HG03135 (cell line): ENCODE measurements around the gene FBXL15.

Experiments
- ATAC-seq: cut with Tn5 transposase; IDR thresholded peaks from one replicate; pipeline ENCODE4 v1.9.1; 2021; ENCODE audit warnings: mild to moderate bottlenecking, moderate library complexity; ENCODE audit not compliant: unreplicated experiment

FBXL15 gene

GRCh38 chr10:102397222-102398171 lies 23.1 kb upstream of the FBXL15 start:
- ATAC-seq: no peak

DNA sequence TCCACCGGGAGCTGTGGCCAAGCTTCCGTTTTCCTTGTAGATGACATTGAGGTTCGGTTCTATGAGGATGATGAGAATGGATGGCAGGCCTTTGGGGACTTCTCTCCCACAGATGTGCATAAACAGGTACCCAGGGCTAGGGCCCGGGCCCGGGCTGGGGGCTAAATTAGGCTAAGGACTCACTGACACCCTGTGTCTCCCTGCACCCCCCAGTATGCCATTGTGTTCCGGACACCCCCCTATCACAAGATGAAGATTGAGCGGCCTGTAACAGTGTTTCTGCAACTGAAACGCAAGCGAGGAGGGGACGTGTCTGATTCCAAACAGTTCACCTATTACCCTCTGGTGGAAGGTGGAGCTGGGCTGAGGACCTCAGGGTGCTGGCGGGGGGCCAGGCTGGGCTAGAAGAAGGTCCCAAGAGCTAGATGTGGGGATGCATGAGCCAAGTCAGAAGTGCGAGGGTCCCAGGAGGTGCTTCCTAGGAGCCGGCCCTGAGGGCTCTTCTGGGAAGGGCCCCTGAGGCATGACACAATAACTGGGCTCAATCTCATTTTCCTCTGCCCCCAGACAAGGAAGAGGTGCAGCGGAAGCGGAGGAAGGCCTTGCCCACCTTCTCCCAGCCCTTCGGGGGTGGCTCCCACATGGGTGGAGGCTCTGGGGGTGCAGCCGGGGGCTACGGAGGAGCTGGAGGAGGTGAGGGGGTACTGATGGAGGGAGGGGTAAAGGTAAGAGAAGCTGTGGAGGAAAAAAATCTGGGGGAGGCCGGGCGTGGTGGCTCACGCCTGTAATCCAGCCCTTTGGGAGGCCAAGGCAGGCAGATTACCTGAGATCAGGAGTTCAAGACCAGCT lies 22.2 kb upstream of the FBXL15 start:
- no peak for ATAC-seq

GRCh38 chr10:102399217-102400021 lies 21.2 kb upstream of the FBXL15 start:
- peak; percentile 37 for ATAC-seq

DNA sequence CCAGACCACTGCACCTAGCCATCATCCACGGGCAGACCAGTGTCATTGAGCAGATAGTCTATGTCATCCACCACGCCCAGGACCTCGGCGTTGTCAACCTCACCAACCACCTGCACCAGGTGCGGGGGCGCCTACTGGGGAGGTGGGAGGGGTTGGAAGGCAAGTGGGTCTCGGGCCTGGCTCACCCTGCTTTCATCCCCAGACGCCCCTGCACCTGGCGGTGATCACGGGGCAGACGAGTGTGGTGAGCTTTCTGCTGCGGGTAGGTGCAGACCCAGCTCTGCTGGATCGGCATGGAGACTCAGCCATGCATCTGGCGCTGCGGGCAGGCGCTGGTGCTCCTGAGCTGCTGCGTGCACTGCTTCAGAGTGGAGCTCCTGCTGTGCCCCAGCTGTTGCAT lies 20.6 kb upstream of the FBXL15 start:
- no peak for ATAC-seq

DNA sequence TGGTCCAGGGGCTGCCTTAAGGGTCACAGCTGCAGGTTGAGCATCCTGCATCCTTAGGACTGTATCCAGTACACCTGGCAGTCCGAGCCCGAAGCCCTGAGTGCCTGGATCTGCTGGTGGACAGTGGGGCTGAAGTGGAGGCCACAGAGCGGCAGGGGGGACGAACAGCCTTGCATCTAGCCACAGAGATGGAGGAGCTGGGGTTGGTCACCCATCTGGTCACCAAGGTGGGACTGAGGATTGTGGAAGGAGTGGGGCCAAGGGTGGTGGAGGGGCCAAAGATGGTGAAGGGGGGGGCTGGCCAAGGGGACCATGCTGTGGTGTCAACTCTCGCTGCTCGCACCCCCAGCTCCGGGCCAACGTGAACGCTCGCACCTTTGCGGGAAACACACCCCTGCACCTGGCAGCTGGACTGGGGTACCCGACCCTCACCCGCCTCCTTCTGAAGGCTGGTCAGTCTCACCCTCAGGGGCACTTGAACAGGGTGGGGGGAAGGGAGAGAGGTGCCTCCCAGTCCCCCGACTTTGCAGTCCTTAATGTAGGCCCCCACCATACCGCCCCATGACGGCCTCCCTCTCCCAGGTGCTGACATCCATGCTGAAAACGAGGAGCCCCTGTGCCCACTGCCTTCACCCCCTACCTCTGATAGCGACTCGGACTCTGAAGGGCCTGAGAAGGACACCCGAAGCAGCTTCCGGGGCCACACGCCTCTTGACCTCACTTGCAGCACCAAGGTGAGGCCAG lies 19.9 kb upstream of the FBXL15 start:
- ATAC-seq: no peak

- no peak for ATAC-seq
Observed at GRCh38 chr10:102401342-102401654, 19.3 kb upstream of the FBXL15 start.

DNA sequence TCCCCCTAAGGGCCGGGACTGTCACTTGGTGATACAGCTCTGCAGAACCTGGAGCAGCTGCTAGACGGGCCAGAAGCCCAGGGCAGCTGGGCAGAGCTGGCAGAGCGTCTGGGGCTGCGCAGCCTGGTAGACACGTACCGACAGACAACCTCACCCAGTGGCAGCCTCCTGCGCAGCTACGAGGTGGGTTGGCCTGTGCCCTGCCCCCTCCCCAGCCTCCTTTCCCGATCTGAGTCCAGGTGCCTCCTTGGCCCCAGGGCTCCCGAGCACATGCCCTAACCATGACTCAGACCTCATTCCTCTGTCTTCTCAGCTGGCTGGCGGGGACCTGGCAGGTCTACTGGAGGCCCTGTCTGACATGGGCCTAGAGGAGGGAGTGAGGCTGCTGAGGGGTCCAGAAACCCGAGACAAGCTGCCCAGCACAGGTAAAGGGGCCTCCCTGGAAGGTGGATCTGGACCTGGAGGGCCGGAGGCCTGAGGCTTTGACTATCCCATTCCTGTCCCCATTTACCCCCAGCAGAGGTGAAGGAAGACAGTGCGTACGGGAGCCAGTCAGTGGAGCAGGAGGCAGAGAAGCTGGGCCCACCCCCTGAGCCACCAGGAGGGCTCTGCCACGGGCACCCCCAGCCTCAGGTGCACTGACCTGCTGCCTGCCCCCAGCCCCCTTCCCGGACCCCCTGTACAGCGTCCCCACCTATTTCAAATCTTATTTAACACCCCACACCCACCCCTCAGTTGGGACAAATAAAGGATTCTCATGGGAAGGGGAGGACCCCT lies 18.7 kb upstream of the FBXL15 start:
- ATAC-seq: no peak

DNA sequence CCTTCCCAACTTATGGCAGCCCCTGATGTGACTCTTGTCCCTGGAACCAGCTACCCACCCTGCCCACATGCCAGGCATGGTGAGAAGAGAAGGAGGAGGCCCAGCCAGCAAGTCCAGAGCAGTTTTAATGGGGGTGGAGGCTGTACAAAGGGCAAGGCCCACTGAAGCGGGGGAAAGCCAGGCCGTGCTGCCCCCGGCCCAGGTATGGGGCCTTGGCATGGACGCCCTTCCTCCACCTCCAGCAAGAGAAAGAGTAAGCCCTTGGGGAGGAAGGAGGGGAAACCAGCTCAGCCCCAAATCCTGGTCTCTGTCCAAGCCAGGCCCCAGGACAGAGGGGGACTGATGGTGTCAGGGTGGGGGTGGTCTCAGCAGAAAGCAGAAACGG lies 18.1 kb upstream of the FBXL15 start:
- no peak for ATAC-seq

- ATAC-seq: no peak
Observed at GRCh38 chr10:102403115-102403514, 17.5 kb upstream of the FBXL15 start.

DNA sequence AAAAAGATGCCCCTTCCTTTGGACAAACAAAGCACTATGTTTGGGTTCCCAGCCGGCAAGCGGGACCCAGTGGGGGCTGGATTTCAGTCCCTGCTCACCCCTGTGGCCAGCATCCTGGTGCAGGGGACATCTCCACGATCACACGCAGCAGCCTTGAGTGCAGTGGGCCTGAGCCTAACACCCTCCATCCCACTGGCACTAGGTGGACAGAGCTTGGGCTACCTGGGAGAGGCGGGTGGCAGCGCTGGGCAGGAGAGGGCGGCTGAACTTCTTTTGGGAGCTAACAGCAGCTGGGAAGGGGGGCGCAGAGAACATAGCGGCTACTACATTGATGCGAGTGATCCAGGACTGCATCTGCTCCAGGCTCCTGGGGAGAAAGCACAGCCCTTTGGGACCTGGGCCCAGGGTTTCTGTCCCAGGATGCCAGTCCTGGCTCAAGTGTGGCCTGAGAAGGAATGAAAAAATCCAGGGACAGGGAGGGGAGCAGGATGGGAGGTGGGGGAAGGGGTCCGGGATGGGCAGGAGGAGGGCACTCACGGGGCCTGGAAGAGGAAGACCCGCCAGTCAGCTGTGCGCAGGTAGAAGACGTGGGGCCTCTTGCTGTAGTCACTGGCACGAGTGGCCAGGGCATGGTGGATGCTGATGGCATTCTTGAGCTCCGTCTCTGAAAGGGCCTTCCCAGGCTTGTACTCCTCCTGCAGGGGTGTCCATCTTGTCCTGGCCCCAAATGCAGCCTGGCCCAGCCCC lies 16.1 kb upstream of the FBXL15 start:
- ATAC-seq: no peak

DNA sequence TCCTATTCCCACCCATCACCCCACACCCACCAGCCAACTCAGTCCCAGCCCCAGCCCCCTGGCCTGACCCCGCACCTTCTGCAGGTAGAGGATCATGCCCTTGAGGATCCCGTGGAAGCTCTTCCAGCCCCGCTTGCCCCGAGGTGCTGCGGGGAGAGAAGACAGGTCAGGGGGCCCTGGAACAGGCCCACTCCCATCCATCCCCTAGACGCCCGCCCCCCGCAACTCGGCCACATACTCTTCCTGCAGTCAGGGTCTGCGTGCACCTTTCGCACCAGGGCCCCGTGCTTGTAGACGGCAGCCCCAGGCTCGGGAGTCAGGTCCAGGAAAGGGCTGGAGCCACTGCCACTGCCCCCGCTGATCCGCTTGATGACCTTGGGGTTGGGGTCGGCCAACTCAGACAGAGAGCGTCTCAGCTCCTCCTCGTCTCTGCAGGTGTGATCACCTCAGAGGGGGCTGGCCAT lies 15.5 kb upstream of the FBXL15 start:
- no peak for ATAC-seq

DNA sequence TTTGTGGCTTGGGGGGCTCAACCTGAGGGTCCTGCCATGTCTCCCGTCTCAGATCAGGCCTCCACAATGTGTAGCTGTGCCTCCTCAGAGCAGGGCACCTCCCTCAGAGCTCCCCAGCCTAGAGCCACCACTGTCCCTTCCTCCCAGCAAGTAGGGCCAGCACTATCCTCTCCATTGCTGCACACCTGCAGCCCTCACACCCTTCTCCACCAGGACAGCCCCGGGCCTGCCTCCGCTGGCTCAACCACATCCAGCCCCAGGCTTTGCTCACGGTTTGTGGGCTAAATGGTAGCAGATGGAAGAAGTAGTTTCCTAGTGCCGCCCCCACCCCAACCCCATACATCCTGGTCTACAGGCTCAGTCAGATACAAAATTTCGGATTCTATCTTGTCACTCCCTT lies 15.0 kb upstream of the FBXL15 start:
- ATAC-seq: no peak

DNA sequence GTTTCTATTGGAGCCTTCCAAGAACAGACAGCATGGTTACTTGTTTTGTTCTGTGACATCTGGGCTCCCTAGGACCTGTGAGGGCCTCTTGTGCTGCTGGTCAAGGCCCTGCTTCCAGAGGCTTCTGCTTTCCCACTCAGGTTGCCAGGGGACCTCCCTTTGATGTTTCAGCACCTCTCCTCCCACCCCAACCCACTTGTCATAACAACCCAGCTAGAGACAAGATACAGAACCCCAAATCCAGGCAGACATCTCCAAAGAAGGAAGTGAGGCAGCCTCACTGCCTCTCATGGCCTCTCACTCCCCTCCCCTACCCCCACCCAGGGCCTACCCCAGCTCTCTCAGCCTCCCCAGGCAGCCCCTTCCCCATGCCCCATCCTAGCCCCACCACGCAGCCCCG lies 13.8 kb upstream of the FBXL15 start:
- no peak for ATAC-seq

DNA sequence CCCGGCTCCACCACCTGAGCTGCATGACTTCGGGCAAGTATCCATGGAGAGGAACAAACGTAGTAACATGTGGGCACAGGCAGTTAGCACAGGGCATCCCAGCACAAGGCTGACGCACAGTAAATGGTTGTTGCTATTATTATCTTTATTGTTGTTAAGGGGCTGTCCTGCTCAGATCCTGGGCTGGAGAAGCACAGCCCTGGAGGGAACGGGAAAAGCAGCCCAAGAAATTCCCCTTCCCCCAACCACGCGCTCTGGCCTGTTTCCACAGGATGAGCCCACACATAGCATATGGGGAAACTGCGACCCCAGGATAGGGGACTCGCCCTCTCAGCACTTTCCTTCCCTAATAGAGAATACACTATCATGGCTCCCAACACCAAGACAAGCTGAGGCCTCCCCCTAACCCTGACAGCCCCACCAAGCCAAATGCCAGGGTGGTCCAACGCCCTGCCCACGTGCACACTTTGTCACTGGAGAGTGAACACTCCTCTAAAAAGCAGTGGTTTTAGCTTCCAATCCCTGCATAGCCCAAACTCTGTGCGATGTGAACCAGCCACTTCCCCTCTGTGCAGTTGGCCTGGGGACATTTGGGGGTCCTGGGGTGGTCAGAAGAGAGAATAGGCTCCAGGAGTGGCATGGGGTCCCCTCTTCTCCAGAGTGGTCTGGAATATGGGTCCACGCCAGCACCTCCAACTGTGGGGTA lies 13.1 kb upstream of the FBXL15 start:
- ATAC-seq: no peak

DNA sequence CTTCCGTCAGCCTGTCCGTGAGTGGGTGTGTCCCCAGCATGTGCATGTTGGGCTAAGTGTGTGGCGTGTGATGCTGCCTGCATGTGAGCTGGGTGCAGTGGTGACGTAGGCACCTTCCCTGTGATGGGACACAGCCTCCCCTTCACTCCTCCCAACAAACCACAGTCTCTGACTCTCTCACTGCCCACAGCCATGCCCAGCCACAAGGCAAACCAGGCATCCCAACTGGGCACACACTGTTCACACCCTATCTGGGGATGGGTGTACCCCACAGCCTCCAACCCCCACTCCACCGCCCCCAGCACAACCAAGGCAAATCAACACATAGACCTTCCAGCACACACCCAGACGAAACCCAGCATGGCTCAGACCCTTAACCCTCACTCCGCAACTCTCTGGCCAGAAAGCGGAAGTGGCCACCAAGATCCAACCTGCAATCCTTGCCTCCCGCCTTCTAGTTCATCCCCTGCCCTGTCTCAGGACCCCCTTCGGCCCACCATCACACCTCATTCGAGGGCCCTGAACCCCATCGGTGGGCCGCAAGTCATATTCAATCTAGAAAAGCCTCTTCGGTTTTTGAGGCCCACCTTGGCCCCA lies 12.4 kb upstream of the FBXL15 start:
- no peak for ATAC-seq

DNA sequence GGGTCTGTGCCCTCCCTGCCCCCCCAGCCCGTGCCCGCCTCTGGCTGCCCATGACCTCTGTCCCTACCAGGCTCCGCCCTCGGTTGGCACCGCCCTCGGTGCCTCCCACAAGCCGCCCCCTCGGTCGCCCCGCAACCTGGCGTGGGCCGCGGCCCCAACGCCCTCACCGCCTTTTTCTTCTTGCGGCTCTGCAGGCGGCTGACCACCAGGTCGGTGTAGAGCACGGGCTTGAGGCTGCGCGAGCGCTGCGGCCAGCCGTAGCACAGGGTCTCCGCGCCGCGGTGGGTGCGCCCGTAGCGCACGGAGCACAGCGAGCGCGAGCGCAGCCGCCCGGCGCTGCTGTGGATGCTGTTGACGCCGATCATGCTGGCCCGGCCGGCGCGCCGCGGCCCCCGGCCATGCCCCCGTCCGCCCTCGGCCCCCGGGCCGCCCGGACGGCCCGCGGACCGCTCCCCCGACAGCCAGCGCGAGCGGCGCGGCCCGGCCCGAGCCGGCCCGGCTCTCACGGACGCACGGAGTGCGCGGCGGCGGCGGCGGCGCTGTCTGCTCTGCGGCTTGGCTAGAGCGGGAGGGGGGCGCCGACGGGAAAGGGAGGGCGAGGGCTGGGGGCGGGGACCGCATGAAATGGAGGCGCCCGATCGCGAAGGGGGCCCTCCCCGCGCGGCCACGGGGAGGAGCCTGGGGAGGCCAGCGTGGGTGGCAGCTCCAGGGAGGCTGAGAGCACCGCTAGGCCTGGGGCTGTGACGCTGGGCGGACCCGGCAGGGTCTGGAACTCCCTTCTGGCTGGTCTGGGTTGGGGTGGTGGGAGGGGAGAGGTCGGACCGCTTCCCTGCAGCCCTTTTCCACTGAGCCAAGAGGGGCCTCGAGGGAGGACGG lies 11.7 kb upstream of the FBXL15 start:
- no peak for ATAC-seq
